ENCODE results near the gene ARV1.
"Not testable (repeated sequence)": the region's sequence is repeated elsewhere in the genome, so short reads cannot be mapped to it uniquely, and the experiment has no call there.

ARV1 gene

DNA sequence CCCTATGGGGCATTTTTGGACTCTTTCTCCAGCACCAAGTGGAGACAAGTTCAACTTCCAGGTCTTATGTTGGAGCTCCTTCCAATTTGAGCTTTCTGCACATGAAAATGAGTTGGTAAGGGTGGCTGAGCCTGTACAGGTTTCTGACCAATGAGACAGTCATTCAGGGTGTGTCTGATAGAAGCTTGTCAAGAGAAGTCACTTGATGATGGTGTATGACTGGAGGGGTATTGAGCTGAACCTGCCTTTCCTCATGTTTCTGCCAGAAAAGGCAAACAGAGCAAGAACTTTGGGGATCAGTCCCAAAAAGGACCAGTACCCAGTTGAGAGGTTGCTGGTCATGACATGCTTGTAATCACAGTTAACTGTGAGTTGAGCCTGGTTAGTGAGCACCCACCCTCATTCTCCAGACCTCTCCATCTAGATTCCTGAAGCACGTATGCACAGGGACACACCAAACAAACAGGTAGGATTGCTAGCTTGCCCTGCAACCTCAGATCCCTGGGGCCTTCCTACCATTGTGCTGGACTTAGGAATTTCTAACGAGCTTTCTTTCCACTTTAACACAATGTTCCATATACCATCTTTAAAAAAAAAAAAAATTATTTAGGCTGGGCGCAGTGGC is 34.6 kb downstream of the ARV1 start:
- WGBS, 2 experiments, result 82 to 84% methylated on average over 3 of the region's 3 CpGs
- Histone ChIP-seq H3K27ac (ENCODE audit: insufficient read depth, low read depth, low read length, poor library complexity, severe bottlenecking) (no peak overlapping the region), H3K4me1 (ENCODE audit: control insufficient read depth, insufficient read depth, low read length) (no peaks in the 10 kb centered on the region), H3K36me3 (ENCODE audit: control insufficient read depth, insufficient read depth, low read length) (no peaks in the 10 kb centered on the region), H3K9me3 (ENCODE audit: control insufficient read depth, low read length) (no peaks in the 10 kb centered on the region), H3K4me3 (ENCODE audit: insufficient read depth, low read depth, low read length) (no peak overlapping the region), H3K27me3 (ENCODE audit: control insufficient read depth, insufficient read depth, low read length, poor library complexity, severe bottlenecking) (no peaks in the 10 kb centered on the region)

DNA sequence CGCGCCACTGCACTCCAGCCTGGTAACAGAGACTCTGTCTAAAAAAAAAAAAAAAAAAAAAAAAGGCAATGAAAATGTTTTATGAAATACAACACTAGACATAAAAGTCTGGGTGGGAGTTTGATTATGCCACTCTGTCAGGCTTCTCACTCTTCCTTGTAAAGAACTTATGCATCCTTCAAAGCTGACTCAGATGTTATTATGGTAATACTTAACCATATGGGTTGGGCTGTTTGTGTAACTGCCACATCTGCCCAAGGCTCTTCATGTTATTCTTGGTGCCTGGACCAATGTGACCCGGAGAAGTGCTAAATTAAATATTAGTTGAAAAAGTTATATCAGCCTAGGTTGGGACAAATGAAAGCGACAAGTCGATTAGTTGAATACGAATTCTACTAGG is 37.3 kb downstream of the ARV1 start:
- no peak overlapping the region for H3K27ac ChIP-seq (ENCODE audit: insufficient read depth, low read depth, low read length, poor library complexity, severe bottlenecking)
- no peaks in the 10 kb centered on the region for H3K9me3 ChIP-seq (ENCODE audit: control insufficient read depth, low read length)
- no peaks in the 10 kb centered on the region for H3K4me1 ChIP-seq (ENCODE audit: control insufficient read depth, insufficient read depth, low read length)
- no peak overlapping the region for H3K4me3 ChIP-seq (ENCODE audit: insufficient read depth, low read depth, low read length)
- H3K27me3 ChIP-seq (ENCODE audit: control insufficient read depth, insufficient read depth, low read length, poor library complexity, severe bottlenecking), result no peaks in the 10 kb centered on the region
- H3K36me3 ChIP-seq (ENCODE audit: control insufficient read depth, insufficient read depth, low read length), result no peaks in the 10 kb centered on the region
- 89 to 96% methylated on average over 4 to 6 of the region's 6 CpGs for WGBS, 2 experiments

DNA sequence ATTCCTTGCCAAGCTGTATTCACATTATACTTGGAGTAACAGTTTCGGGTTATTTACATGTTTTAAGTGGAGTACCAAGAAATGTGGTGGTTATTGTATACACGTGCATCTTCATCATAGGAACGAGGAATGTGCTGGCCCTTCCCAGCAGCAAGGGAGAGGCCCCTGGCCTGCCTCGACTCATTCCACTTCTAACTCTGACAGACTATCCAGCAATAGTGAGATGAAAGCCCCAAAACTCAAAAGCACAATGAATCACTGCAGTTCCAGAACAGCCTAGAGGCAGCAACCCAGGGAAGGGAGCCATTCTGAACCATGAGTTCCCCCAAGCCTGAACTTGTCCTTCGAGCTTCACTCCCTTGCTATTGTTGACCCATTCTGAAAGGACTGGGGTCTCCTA is 38.1 kb downstream of the ARV1 start:
- no peaks in the 10 kb centered on the region for H3K36me3 ChIP-seq (ENCODE audit: control insufficient read depth, insufficient read depth, low read length)
- H3K27ac ChIP-seq (ENCODE audit: insufficient read depth, low read depth, low read length, poor library complexity, severe bottlenecking), result no peak overlapping the region
- 94 to 95% methylated on average over 5 of the region's 5 CpGs for WGBS, 2 experiments
- no peaks in the 10 kb centered on the region for H3K27me3 ChIP-seq (ENCODE audit: control insufficient read depth, insufficient read depth, low read length, poor library complexity, severe bottlenecking)
- no peak overlapping the region for H3K4me3 ChIP-seq (ENCODE audit: insufficient read depth, low read depth, low read length)
- no peaks in the 10 kb centered on the region for H3K9me3 ChIP-seq (ENCODE audit: control insufficient read depth, low read length)
- no peaks in the 10 kb centered on the region for H3K4me1 ChIP-seq (ENCODE audit: control insufficient read depth, insufficient read depth, low read length)

DNA sequence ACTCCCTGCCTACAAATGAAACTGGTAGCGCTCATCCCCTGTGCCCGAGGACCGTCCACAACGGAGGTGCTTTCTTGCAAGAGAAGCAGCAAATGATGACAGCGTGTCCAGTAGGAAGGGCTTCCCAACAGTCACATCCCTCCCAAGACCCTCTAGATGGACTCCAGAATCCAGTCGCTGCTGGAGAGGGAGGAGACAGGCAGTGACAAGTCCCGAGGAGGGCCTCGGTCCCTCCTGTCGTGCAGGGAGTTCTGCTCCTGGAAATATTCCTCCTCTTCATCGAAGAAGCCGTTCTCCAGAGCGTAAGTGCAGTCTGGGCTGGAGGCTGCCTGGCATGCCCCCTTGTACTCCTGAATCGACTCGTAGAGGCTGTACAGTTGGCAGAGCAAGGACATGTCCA is 40.8 kb downstream of the ARV1 start:
- Histone ChIP-seq H3K9me3 (ENCODE audit: control insufficient read depth, low read length) (no peaks in the 10 kb centered on the region), H3K4me1 (ENCODE audit: control insufficient read depth, insufficient read depth, low read length) (no peaks in the 10 kb centered on the region), H3K27me3 (ENCODE audit: control insufficient read depth, insufficient read depth, low read length, poor library complexity, severe bottlenecking) (no peaks in the 10 kb centered on the region), H3K36me3 (ENCODE audit: control insufficient read depth, insufficient read depth, low read length) (no peaks in the 10 kb centered on the region), H3K27ac (ENCODE audit: insufficient read depth, low read depth, low read length, poor library complexity, severe bottlenecking) (no peak overlapping the region), H3K4me3 (ENCODE audit: insufficient read depth, low read depth, low read length) (no peak overlapping the region)
- 92 to 96% methylated on average over 14 of the region's 14 CpGs for WGBS, 2 experiments

DNA sequence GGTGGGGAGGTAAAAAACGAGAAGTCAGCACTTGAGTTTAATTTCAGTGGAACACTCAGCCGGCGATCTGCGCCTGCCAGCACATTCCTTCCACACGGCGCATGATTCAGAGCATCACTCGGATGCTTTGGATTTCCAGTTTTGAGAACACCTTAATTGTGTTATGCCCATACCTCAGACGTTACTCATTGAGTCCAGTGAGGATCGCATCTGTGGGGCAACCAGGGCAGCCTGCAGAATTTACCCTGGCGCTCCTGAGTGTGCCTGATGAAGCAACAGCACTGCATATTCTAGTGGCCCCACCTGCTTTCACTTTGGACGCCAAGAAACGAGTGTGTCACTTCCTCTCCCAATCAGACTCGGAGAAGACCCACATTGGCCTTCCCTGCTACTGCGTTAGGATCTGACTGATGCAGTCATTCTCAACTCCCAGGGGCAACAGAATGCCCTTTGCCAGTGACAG is 41.3 kb downstream of the ARV1 start:
- no peaks in the 10 kb centered on the region for H3K4me1 ChIP-seq (ENCODE audit: control insufficient read depth, insufficient read depth, low read length)
- H3K27ac ChIP-seq (ENCODE audit: insufficient read depth, low read depth, low read length, poor library complexity, severe bottlenecking), result no peak overlapping the region
- no peaks in the 10 kb centered on the region for H3K36me3 ChIP-seq (ENCODE audit: control insufficient read depth, insufficient read depth, low read length)
- H3K27me3 ChIP-seq (ENCODE audit: control insufficient read depth, insufficient read depth, low read length, poor library complexity, severe bottlenecking), result no peaks in the 10 kb centered on the region
- H3K4me3 ChIP-seq (ENCODE audit: insufficient read depth, low read depth, low read length), result no peak overlapping the region
- WGBS, 2 experiments, result 92 to 93% methylated on average over 14 of the region's 14 CpGs
- H3K9me3 ChIP-seq (ENCODE audit: control insufficient read depth, low read length), result no peaks in the 10 kb centered on the region

DNA sequence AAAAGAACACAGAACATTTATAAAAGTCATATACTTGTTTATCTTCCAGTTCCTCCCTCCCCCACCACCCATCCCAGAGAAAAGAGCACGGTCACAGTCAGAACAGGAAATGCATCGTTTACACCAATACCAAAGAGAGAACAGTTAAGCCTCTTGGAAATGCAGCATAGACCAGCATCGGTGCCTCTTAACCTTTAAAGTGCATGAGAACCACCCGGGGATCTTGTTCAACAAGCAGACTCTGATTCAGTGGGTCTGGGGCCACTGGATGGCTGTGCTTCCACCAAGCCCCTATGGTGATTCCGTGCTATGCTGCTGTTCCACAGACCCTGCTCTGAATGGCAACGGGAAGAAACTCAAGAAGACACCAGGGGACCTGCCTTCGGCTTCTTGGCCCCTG is 41.9 kb downstream of the ARV1 start:
- no peaks in the 10 kb centered on the region for H3K27me3 ChIP-seq (ENCODE audit: control insufficient read depth, insufficient read depth, low read length, poor library complexity, severe bottlenecking)
- no peak overlapping the region for H3K27ac ChIP-seq (ENCODE audit: insufficient read depth, low read depth, low read length, poor library complexity, severe bottlenecking)
- 66 to 74% methylated on average over 7 of the region's 7 CpGs for WGBS, 2 experiments
- H3K36me3 ChIP-seq (ENCODE audit: control insufficient read depth, insufficient read depth, low read length), result no peaks in the 10 kb centered on the region
- H3K4me3 ChIP-seq (ENCODE audit: insufficient read depth, low read depth, low read length), result no peak overlapping the region
- no peaks in the 10 kb centered on the region for H3K4me1 ChIP-seq (ENCODE audit: control insufficient read depth, insufficient read depth, low read length)
- H3K9me3 ChIP-seq (ENCODE audit: control insufficient read depth, low read length), result no peaks in the 10 kb centered on the region

DNA sequence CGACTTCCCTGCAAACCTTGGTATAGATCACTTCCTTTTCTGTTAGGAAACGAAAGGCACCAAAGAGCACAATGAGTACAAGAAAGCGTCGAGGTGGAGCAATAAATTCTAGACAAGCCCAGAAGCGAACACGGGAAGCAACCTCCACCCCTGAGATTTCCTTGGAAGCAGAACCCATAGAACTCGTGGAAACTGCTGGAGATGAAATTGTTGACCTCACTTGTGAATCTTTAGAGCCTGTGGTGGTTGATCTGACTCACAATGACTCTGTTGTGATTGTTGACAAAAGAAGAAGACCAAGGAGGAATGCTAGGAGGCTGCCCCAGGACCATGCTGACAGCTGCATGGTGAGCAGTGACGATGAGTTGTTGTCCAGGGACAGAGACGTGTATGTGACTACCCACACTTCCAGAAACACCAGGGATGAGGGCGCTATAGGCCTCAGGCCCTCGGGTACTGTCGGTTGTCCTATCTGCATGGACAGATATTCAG is 42.7 kb downstream of the ARV1 start:
- H3K9me3 ChIP-seq (ENCODE audit: control insufficient read depth, low read length), result no peaks in the 10 kb centered on the region
- H3K4me3 ChIP-seq (ENCODE audit: insufficient read depth, low read depth, low read length), result no peak overlapping the region
- no peaks in the 10 kb centered on the region for H3K36me3 ChIP-seq (ENCODE audit: control insufficient read depth, insufficient read depth, low read length)
- H3K27me3 ChIP-seq (ENCODE audit: control insufficient read depth, insufficient read depth, low read length, poor library complexity, severe bottlenecking), result no peaks in the 10 kb centered on the region
- WGBS, 2 experiments, result 87 to 88% methylated on average over 12 of the region's 12 CpGs
- H3K27ac ChIP-seq (ENCODE audit: insufficient read depth, low read depth, low read length, poor library complexity, severe bottlenecking), result no peak overlapping the region
- no peaks in the 10 kb centered on the region for H3K4me1 ChIP-seq (ENCODE audit: control insufficient read depth, insufficient read depth, low read length)

DNA sequence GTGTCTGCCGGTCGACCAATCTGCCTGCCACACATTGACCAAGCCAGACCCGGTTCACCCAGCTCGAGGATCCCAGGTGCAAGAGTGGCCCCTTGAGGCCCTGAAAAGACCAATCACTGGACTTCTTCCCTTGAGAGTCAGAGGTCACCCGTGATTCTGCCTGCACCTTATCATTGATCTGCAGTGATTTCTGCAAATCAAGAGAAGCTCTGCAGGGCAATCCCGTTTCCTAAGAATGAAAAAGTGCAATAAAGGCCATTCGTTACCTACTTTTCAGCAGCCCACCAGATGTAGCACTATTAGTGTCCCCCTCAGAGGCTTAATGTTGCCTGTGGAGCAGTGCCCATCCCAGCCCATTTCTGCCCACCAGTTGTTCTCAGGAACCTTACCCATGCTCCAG is 43.6 kb downstream of the ARV1 start:
- not testable (repeated sequence) for H3K9me3 ChIP-seq (ENCODE audit: control insufficient read depth, low read length); H3K27me3 ChIP-seq (ENCODE audit: control insufficient read depth, insufficient read depth, low read length, poor library complexity, severe bottlenecking); H3K36me3 ChIP-seq (ENCODE audit: control insufficient read depth, insufficient read depth, low read length); H3K4me1 ChIP-seq (ENCODE audit: control insufficient read depth, insufficient read depth, low read length); H3K4me3 ChIP-seq (ENCODE audit: insufficient read depth, low read depth, low read length); H3K27ac ChIP-seq (ENCODE audit: insufficient read depth, low read depth, low read length, poor library complexity, severe bottlenecking)
- WGBS, 2 experiments, result 91 to 94% methylated on average over 7 of the region's 7 CpGs

DNA sequence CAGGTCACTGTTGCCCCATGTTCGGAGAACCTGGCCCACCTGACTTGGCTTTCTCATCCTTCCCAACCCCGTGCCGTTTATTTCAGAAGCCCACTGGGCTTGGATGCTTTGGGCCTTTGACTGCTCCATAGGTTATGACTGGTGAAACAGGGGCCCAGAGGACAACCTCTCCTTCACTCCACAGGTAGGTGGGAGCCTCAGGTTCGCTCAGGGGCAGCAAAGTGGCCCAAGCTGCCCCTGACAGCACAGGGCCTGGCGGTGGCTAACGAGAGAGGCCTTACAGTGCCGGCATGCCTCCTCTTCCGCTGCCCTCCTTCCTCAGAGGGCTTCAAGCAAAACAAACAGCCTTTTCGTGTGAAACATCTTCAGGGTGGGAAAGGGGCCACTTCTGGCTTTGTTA is 44.3 kb downstream of the ARV1 start:
- H3K36me3 ChIP-seq (ENCODE audit: control insufficient read depth, insufficient read depth, low read length), result no peaks in the 10 kb centered on the region
- no peak overlapping the region for H3K4me3 ChIP-seq (ENCODE audit: insufficient read depth, low read depth, low read length)
- 92 to 94% methylated on average over 9 of the region's 9 CpGs for WGBS, 2 experiments
- no peaks in the 10 kb centered on the region for H3K27me3 ChIP-seq (ENCODE audit: control insufficient read depth, insufficient read depth, low read length, poor library complexity, severe bottlenecking)
- no peaks in the 10 kb centered on the region for H3K9me3 ChIP-seq (ENCODE audit: control insufficient read depth, low read length)
- H3K27ac ChIP-seq (ENCODE audit: insufficient read depth, low read depth, low read length, poor library complexity, severe bottlenecking), result no peak overlapping the region
- H3K4me1 ChIP-seq (ENCODE audit: control insufficient read depth, insufficient read depth, low read length), result no peaks in the 10 kb centered on the region

DNA sequence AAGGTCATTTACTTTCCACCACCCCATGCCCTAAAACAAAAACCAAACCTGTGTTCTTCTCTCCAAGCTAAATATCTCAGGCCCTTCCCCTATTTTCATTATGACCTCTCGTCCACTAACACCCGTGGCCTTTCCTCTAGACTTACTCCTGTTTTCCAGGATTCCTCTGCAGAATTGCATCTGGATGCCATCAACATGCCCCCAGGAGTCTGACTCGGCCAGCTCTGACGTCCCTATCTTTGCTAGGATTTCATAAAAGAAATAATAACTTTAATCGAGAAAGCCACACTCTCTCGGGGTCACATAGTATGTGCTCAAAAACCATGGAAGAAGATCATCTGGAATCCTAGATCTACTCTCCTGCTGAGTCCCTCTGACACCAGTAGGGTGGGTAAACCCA is 47.7 kb downstream of the ARV1 start:
- Histone ChIP-seq H3K36me3 (ENCODE audit: control insufficient read depth, insufficient read depth, low read length) (no peaks in the 10 kb centered on the region), H3K27ac (ENCODE audit: insufficient read depth, low read depth, low read length, poor library complexity, severe bottlenecking) (no peak overlapping the region)

More for the DNA sequence above, 47.7 kb downstream of the ARV1 start:
- WGBS, 2 experiments, result 89 to 91% methylated on average over 6 of the region's 6 CpGs
- H3K27me3 ChIP-seq (ENCODE audit: control insufficient read depth, insufficient read depth, low read length, poor library complexity, severe bottlenecking), result no peaks in the 10 kb centered on the region
- no peak overlapping the region for H3K4me3 ChIP-seq (ENCODE audit: insufficient read depth, low read depth, low read length)
- H3K9me3 ChIP-seq (ENCODE audit: control insufficient read depth, low read length), result no peaks in the 10 kb centered on the region
- H3K4me1 ChIP-seq (ENCODE audit: control insufficient read depth, insufficient read depth, low read length), result peaks cover 5% of the 10 kb centered on the region

Data from ectodermal cell (in vitro differentiated cells).